HEK293 (cell line): Measurements from ENCODE around the gene DNMT1.

Experiments used
- MEIS1 ChIP-seq: sonication (generic); formaldehyde crosslinking; IDR thresholded peaks from 2 replicates; pipeline ENCODE4 v1.8.1; 2022; ENCODE audit warnings: missing genetic modification reagents, mild to moderate bottlenecking, borderline replicate concordance
- TRIM28 ChIP-seq: IDR thresholded peaks from 2 replicates; pipeline ENCODE4 v1.6.1; 2011; ENCODE audit warnings: low read length, control low read depth, borderline replicate concordance
- WT1 ChIP-seq: fragments of 450-650 bp; formaldehyde crosslinking; IDR thresholded peaks from 2 replicates; pipeline ENCODE4 v1.5.1; 2016; ENCODE audit warnings: missing biosample characterization, missing genetic modification characterization
- YY1 ChIP-seq: fragments of 450-650 bp; formaldehyde crosslinking; IDR thresholded peaks from 2 replicates; pipeline ENCODE4 v1.5.1; 2018; ENCODE audit warnings: missing biosample characterization, missing genetic modification characterization
- ZBTB48 ChIP-seq: fragments of 450-650 bp; formaldehyde crosslinking; IDR thresholded peaks from 2 replicates; pipeline ENCODE4 v1.5.1; 2016; ENCODE audit warnings: missing biosample characterization, missing genetic modification characterization
- ZEB2 ChIP-seq: fragments of 450-650 bp; formaldehyde crosslinking; IDR thresholded peaks from 2 replicates; pipeline ENCODE4 v1.5.1; 2016; ENCODE audit warnings: missing biosample characterization, missing genetic modification characterization
- ZNF133 ChIP-seq: fragments of 450-650 bp; formaldehyde crosslinking; IDR thresholded peaks from 2 replicates; pipeline ENCODE4 v1.5.1; 2016; ENCODE audit warnings: missing biosample characterization, missing genetic modification characterization
- ZNF211 ChIP-seq: fragments of 450-650 bp; formaldehyde crosslinking; IDR thresholded peaks from 2 replicates; pipeline ENCODE4 v1.5.1; 2016; ENCODE audit warnings: low read depth, missing biosample characterization, missing genetic modification characterization
- ZNF292 ChIP-seq: fragments of 450-650 bp; formaldehyde crosslinking; IDR thresholded peaks from 2 replicates; pipeline ENCODE4 v1.5.1; 2016; ENCODE audit warnings: low read depth, missing biosample characterization, missing genetic modification characterization, borderline replicate concordance
- ZNF37A ChIP-seq: fragments of 450-650 bp; IDR thresholded peaks from 2 replicates; pipeline ENCODE4 v1.5.1; 2018; ENCODE audit warnings: missing biosample characterization, missing genetic modification characterization
- ZNF391 ChIP-seq: fragments of 450-650 bp; formaldehyde crosslinking; IDR thresholded peaks from 2 replicates; pipeline ENCODE4 v1.5.1; 2016; ENCODE audit warnings: low read depth, missing biosample characterization, missing genetic modification characterization, borderline replicate concordance
- ZNF394 ChIP-seq: fragments of 450-650 bp; formaldehyde crosslinking; IDR thresholded peaks from 2 replicates; pipeline ENCODE4 v1.5.1; 2016; ENCODE audit warnings: missing biosample characterization, missing genetic modification characterization, mild to moderate bottlenecking, moderate library complexity, borderline replicate concordance
- ZNF510 ChIP-seq: fragments of 450-650 bp; formaldehyde crosslinking; IDR thresholded peaks from 2 replicates; pipeline ENCODE4 v1.5.1; 2018; ENCODE audit warnings: mild to moderate bottlenecking, missing genetic modification characterization, missing biosample characterization; ENCODE audit not compliant: insufficient replicate concordance
- ZNF521 ChIP-seq: fragments of 450-650 bp; formaldehyde crosslinking; IDR thresholded peaks from 2 replicates; pipeline ENCODE4 v1.5.1; 2017; ENCODE audit warnings: missing biosample characterization, mild to moderate bottlenecking, missing genetic modification characterization
- ZNF530 ChIP-seq: fragments of 450-650 bp; formaldehyde crosslinking; IDR thresholded peaks from 2 replicates; pipeline ENCODE4 v1.5.1; 2016; ENCODE audit warnings: low read depth, missing biosample characterization, missing genetic modification characterization
- ZNF610 ChIP-seq: fragments of 450-650 bp; formaldehyde crosslinking; IDR thresholded peaks from 2 replicates; pipeline ENCODE4 v1.5.1; 2016; ENCODE audit warnings: missing biosample characterization, missing genetic modification characterization, borderline replicate concordance
- ZNF621 ChIP-seq: fragments of 450-650 bp; formaldehyde crosslinking; IDR thresholded peaks from 2 replicates; pipeline ENCODE4 v1.5.1; 2017; ENCODE audit warnings: missing biosample characterization, missing genetic modification characterization
- ZNF654 ChIP-seq: fragments of 450-650 bp; formaldehyde crosslinking; IDR thresholded peaks from 2 replicates; pipeline ENCODE4 v1.5.1; 2016; ENCODE audit warnings: low read depth, missing biosample characterization, missing genetic modification characterization
- TF ChIP-seq, protein P1 (sequence below): fragments of 450-650 bp; formaldehyde crosslinking; IDR thresholded peaks from 2 replicates; pipeline ENCODE4 v1.5.1; 2016; ENCODE audit warnings: missing biosample characterization, missing genetic modification characterization
- TF ChIP-seq, protein P2 (sequence below): fragments of 450-650 bp; formaldehyde crosslinking; IDR thresholded peaks from 2 replicates; pipeline ENCODE4 v1.5.1; 2016; ENCODE audit warnings: missing biosample characterization, missing genetic modification characterization
- TF ChIP-seq, protein P3 (sequence below): fragments of 450-650 bp; formaldehyde crosslinking; IDR thresholded peaks from 2 replicates; pipeline ENCODE4 v1.5.1; 2016; ENCODE audit warnings: missing biosample characterization, missing genetic modification characterization
- TF ChIP-seq, protein P4 (sequence below): fragments of 450-650 bp; formaldehyde crosslinking; IDR thresholded peaks from 2 replicates; pipeline ENCODE4 v1.5.1; 2016; ENCODE audit warnings: missing biosample characterization, missing genetic modification characterization
- TF ChIP-seq, protein P5 (sequence below): fragments of 450-650 bp; formaldehyde crosslinking; conservative IDR thresholded peaks from 2 replicates; pipeline ENCODE4 v1.5.1; 2016; ENCODE audit warnings: low read depth, missing biosample characterization, missing genetic modification characterization
- TF ChIP-seq, protein P6 (sequence below): fragments of 450-650 bp; formaldehyde crosslinking; IDR thresholded peaks from 2 replicates; pipeline ENCODE4 v1.5.0; 2017; ENCODE audit warnings: missing biosample characterization, missing genetic modification characterization, borderline replicate concordance
- TF ChIP-seq, protein P7 (sequence below): fragments of 450-650 bp; formaldehyde crosslinking; IDR thresholded peaks from 2 replicates; pipeline ENCODE4; 2016; ENCODE audit warnings: missing biosample characterization, missing genetic modification characterization

The DNMT1 gene

DNA sequence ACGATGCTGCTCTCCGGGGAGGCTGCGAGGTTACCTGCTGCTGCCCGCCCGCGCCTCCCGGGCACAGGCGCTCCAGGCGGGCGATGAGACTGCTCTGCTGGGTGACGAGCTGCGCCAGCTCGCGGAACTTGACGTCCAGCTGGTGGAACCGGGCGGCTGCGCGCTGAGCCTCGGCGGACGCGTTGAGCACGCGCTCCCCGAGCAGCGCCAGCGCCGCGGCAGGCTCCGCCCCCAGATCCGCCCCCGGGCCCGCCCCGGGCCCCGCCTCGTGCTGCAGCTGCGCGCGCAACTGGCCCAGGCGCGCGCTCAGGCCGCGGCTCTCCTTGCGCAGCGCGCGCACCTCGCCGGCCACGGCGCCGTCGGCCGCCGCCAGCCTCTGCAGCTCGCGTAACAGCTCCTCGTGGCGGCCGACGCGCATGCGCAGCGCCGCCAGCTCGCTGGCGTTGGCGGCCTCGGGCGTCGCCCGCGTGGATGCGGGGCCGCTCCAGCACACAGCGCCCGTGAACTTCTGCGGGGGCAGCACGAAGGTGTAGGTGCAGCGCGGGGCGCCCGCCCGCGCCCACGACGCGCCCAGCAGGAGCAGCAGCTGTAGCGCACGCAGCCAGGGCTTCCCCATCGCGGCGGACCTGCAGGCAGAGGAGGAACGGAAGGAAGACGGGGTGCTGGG lies 98.7 kb downstream of the DNMT1 start (continued):
- TF ChIP-seq, protein P1, sequence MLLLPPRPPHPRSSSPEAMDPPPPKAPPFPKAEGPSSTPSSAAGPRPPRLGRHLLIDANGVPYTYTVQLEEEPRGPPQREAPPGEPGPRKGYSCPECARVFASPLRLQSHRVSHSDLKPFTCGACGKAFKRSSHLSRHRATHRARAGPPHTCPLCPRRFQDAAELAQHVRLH (tag by site-specific recombination): no peak
- TF ChIP-seq, protein P2, sequence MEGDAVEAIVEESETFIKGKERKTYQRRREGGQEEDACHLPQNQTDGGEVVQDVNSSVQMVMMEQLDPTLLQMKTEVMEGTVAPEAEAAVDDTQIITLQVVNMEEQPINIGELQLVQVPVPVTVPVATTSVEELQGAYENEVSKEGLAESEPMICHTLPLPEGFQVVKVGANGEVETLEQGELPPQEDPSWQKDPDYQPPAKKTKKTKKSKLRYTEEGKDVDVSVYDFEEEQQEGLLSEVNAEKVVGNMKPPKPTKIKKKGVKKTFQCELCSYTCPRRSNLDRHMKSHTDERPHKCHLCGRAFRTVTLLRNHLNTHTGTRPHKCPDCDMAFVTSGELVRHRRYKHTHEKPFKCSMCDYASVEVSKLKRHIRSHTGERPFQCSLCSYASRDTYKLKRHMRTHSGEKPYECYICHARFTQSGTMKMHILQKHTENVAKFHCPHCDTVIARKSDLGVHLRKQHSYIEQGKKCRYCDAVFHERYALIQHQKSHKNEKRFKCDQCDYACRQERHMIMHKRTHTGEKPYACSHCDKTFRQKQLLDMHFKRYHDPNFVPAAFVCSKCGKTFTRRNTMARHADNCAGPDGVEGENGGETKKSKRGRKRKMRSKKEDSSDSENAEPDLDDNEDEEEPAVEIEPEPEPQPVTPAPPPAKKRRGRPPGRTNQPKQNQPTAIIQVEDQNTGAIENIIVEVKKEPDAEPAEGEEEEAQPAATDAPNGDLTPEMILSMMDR (tag by site-specific recombination): 0 out of 2 replicates have a peak, but pooled peaks have one; percentile 16
- TF ChIP-seq, protein P3, sequence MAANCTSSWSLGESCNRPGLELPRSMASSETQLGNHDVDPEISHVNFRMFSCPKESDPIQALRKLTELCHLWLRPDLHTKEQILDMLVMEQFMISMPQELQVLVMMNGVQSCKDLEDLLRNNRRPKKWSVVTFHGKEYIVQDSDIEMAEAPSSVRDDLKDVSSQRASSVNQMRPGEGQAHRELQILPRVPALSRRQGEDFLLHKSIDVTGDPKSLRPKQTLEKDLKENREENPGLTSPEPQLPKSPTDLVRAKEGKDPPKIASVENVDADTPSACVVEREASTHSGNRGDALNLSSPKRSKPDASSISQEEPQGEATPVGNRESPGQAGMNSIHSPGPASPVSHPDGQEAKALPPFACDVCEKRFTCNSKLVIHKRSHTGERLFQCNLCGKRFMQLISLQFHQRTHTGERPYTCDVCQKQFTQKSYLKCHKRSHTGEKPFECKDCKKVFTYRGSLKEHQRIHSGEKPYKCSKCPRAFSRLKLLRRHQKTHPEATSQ: 0 out of 2 replicates have a peak, but pooled peaks have one; percentile 46
- TF ChIP-seq MEIS1 (CRISPR knock-in tag) (no peak), ZNF292 (tag by site-specific recombination) (no peak), ZNF621 (tag by site-specific recombination) (no peak), ZNF510 (tag by site-specific recombination) (no peak), ZNF394 (tag by site-specific recombination) (no peak), ZNF654 (tag by site-specific recombination) (no peak), YY1 (tag by site-specific recombination) (no peak), ZNF391 (no peak), ZNF521 (tag by site-specific recombination) (no peak), TRIM28 (no peak; the same call in 1 of the 2 replicates), WT1 (tag by site-specific recombination) (no peak), ZNF530 (tag by site-specific recombination) (no peak), ZBTB48 (tag by site-specific recombination) (no peak), ZNF133 (tag by site-specific recombination) (no peak), ZEB2 (tag by site-specific recombination) (peak; percentile 66; the same call in 1 of the 2 replicates), ZNF610 (tag by site-specific recombination) (peak; percentile 35; the same call in 1 of the 2 replicates), ZNF211 (tag by site-specific recombination) (no peak), ZNF37A (tag by site-specific recombination) (no peak)
- TF ChIP-seq, protein P4, sequence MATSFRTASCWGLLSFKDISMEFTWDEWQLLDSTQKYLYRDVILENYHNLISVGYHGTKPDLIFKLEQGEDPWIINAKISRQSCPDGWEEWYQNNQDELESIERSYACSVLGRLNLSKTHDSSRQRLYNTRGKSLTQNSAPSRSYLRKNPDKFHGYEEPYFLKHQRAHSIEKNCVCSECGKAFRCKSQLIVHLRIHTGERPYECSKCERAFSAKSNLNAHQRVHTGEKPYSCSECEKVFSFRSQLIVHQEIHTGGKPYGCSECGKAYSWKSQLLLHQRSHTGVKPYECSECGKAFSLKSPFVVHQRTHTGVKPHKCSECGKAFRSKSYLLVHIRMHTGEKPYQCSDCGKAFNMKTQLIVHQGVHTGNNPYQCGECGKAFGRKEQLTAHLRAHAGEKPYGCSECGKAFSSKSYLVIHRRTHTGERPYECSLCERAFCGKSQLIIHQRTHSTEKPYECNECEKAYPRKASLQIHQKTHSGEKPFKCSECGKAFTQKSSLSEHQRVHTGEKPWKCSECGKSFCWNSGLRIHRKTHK (tag by site-specific recombination): no peak
- TF ChIP-seq, protein P5, sequence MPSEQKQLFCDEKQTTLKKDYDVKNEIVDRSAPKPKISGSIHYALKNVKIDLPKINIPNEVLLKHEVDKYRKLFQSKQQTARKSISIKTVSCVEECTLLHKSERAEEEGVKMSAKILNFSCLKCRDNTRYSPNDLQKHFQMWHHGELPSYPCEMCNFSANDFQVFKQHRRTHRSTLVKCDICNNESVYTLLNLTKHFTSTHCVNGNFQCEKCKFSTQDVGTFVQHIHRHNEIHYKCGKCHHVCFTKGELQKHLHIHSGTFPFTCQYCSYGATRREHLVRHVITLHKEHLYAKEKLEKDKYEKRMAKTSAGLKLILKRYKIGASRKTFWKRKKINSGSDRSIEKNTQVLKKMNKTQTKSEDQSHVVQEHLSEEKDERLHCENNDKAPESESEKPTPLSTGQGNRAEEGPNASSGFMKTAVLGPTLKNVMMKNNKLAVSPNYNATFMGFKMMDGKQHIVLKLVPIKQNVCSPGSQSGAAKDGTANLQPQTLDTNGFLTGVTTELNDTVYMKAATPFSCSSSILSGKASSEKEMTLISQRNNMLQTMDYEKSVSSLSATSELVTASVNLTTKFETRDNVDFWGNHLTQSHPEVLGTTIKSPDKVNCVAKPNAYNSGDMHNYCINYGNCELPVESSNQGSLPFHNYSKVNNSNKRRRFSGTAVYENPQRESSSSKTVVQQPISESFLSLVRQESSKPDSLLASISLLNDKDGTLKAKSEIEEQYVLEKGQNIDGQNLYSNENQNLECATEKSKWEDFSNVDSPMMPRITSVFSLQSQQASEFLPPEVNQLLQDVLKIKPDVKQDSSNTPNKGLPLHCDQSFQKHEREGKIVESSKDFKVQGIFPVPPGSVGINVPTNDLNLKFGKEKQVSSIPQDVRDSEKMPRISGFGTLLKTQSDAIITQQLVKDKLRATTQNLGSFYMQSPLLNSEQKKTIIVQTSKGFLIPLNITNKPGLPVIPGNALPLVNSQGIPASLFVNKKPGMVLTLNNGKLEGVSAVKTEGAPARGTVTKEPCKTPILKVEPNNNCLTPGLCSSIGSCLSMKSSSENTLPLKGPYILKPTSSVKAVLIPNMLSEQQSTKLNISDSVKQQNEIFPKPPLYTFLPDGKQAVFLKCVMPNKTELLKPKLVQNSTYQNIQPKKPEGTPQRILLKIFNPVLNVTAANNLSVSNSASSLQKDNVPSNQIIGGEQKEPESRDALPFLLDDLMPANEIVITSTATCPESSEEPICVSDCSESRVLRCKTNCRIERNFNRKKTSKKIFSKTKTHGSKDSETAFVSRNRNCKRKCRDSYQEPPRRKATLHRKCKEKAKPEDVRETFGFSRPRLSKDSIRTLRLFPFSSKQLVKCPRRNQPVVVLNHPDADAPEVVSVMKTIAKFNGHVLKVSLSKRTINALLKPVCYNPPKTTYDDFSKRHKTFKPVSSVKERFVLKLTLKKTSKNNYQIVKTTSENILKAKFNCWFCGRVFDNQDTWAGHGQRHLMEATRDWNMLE (tag by site-specific recombination): no peak
- TF ChIP-seq, protein P6, sequence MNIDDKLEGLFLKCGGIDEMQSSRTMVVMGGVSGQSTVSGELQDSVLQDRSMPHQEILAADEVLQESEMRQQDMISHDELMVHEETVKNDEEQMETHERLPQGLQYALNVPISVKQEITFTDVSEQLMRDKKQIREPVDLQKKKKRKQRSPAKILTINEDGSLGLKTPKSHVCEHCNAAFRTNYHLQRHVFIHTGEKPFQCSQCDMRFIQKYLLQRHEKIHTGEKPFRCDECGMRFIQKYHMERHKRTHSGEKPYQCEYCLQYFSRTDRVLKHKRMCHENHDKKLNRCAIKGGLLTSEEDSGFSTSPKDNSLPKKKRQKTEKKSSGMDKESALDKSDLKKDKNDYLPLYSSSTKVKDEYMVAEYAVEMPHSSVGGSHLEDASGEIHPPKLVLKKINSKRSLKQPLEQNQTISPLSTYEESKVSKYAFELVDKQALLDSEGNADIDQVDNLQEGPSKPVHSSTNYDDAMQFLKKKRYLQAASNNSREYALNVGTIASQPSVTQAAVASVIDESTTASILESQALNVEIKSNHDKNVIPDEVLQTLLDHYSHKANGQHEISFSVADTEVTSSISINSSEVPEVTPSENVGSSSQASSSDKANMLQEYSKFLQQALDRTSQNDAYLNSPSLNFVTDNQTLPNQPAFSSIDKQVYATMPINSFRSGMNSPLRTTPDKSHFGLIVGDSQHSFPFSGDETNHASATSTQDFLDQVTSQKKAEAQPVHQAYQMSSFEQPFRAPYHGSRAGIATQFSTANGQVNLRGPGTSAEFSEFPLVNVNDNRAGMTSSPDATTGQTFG (tag by site-specific recombination): no peak
- TF ChIP-seq, protein P7, sequence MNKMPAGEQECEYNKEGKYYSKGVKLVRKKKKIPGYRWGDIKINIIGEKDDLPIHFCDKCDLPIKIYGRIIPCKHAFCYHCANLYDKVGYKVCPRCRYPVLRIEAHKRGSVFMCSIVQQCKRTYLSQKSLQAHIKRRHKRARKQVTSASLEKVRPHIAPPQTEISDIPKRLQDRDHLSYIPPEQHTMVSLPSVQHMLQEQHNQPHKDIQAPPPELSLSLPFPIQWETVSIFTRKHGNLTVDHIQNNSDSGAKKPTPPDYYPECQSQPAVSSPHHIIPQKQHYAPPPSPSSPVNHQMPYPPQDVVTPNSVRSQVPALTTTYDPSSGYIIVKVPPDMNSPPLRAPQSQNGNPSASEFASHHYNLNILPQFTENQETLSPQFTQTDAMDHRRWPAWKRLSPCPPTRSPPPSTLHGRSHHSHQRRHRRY (tag by site-specific recombination): no peak
